Activated gamma-delta T cell treated with Interleukin-2 at 50 U/mL for 16 hours (primary cell): Measurements from ENCODE around the gene FAM163B.

Experiments
- DNase-seq: peaks from one replicate; pipeline ENCODE4 v3.0.0-alpha.2; 2020

The FAM163B gene

GRCh38 chr9:133609311-133610098, at the start of gene FAM163B:
TSS of gene FAM163B (minus strand) at chr9:133609389. CDS start at chr9:133580223, 29,166 bp downstream.
- DNase-seq, result peak; percentile 23

- DNase-seq, result no peak
These were observed 48.0 kb upstream of the FAM163B start for GRCh38 chr9:133657120-133657661.

GRCh38 chr9:133656211-133657119, 47.3 kb upstream of the FAM163B start:
- no peak for DNase-seq

GRCh38 chr9:133655701-133656100, 46.5 kb upstream of the FAM163B start:
- DNase-seq, result no peak

GRCh38 chr9:133654736-133655657, 45.8 kb upstream of the FAM163B start:
- DNase-seq, result no peak

GRCh38 chr9:133653638-133654037, 44.4 kb upstream of the FAM163B start:
- no peak for DNase-seq

- DNase-seq, result no peak
These were observed 40.8 kb upstream of the FAM163B start for GRCh38 chr9:133650026-133650425.

GRCh38 chr9:133649194-133649593, 40.0 kb upstream of the FAM163B start:
- no peak for DNase-seq

GRCh38 chr9:133647765-133648469, 38.7 kb upstream of the FAM163B start:
- no peak for DNase-seq

GRCh38 chr9:133647148-133647547, 38.0 kb upstream of the FAM163B start:
- no peak for DNase-seq

GRCh38 chr9:133645021-133645765, 36.0 kb upstream of the FAM163B start:
- DNase-seq, result no peak

GRCh38 chr9:133643978-133644760, 35.0 kb upstream of the FAM163B start:
- no peak for DNase-seq

- no peak for DNase-seq
These were observed 34.2 kb upstream of the FAM163B start for GRCh38 chr9:133643362-133643755.

GRCh38 chr9:133642708-133643361, 33.6 kb upstream of the FAM163B start:
- no peak for DNase-seq

- DNase-seq, result no peak
These were observed 32.8 kb upstream of the FAM163B start for GRCh38 chr9:133641861-133642595.

GRCh38 chr9:133641396-133641655, 32.1 kb upstream of the FAM163B start:
- DNase-seq, result no peak

- no peak for DNase-seq
These were observed 31.6 kb upstream of the FAM163B start for GRCh38 chr9:133640580-133641395.

- DNase-seq, result no peak
These were observed 31.0 kb upstream of the FAM163B start for GRCh38 chr9:133640160-133640559.
